RWPE1 (cell line): ENCODE data around the gene TSPAN19.

Source experiments
- CTCF ChIA-PET: fragments of 350-600 bp; sonication (Branson Sonifier 250); formaldehyde crosslinking; extraction: SDS; loops from one replicate; lab custom pipeline; 2021; lab: Yijun Ruan, JAX
- POLR2A ChIA-PET: fragments of 400-600 bp; formaldehyde crosslinking; extraction: SDS; loops from one replicate; lab custom pipeline; 2020; ENCODE audit warnings: antibody characterized with exemption; ENCODE audit not compliant: low non-redundant PET; lab: Yijun Ruan, JAX
- DNase-seq: peaks from one replicate; pipeline ENCODE4 v3.0.0; 2012; ENCODE audit warnings: low spot score
- H3K27ac ChIP-seq: fragments of 450-650 bp; 2 replicates; pipeline ENCODE4 v1.5.1; 2017
- TF ChIP-seq, protein P1 (sequence below): fragments of 450-650 bp; conservative IDR thresholded peaks from 2 replicates; pipeline ENCODE4 v1.5.1; 2017; ENCODE audit warnings: low read depth, mild to moderate bottlenecking

The TSPAN19 gene

DNA sequence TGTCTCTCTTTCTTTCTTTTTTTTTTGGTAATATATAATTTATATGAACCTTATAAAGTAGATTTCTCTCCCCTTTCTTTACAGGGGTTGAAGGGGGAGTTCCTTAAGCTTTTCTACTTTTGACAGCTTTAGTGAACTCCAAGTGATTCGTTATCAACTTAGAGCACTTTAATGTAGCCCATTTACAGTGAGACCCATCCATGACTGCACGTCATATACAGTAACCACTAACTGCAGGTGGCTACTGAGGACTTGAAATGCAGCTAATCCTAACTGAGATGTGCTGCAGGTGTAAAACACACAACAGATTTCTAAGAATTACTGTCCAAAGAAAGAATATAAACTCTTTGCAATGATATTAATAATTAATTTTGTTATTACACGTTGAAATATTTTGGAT, 656 bp upstream of the TSPAN19 start:
- no peak for DNase-seq
- TF ChIP-seq, protein P1, sequence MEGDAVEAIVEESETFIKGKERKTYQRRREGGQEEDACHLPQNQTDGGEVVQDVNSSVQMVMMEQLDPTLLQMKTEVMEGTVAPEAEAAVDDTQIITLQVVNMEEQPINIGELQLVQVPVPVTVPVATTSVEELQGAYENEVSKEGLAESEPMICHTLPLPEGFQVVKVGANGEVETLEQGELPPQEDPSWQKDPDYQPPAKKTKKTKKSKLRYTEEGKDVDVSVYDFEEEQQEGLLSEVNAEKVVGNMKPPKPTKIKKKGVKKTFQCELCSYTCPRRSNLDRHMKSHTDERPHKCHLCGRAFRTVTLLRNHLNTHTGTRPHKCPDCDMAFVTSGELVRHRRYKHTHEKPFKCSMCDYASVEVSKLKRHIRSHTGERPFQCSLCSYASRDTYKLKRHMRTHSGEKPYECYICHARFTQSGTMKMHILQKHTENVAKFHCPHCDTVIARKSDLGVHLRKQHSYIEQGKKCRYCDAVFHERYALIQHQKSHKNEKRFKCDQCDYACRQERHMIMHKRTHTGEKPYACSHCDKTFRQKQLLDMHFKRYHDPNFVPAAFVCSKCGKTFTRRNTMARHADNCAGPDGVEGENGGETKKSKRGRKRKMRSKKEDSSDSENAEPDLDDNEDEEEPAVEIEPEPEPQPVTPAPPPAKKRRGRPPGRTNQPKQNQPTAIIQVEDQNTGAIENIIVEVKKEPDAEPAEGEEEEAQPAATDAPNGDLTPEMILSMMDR = no peak
- ChIA-PET POLR2A (no interaction called here), CTCF (interaction anchor here (0.6 to 0.7 kb wide), 2 partner anchors 39 to 193 kb away, joined by 4 to 5 read pairs; no protein-coding TSS in a partner anchor)
- no peak overlapping the region for H3K27ac ChIP-seq

DNA sequence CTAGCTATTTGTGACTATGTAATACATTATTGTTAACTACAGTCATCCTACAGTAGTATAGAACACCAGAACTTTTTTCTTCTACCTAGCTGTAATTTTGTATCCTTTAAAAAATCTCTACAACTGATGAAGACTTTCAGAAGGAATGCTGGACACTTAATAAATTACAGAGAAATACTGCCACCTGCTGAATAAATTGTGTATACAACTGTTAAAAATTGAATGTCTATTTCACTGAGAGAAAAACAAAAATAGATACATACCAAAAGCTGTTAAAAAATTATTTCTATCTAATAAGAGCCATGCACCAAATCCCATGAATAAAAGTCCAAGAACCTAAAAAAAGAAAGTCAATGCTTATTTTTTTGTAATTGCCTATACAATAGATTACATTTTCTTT, 6.6 kb downstream of the TSPAN19 start:
- CTCF ChIA-PET = interaction anchor here (0.5 to 5.2 kb wide), 13 partner anchors 11 to 1858 kb away, joined by 3 to 59 read pairs (median 3); no protein-coding TSS in a partner anchor
- POLR2A ChIA-PET = no interaction called here
- peak; percentile 12 for DNase-seq

DNA sequence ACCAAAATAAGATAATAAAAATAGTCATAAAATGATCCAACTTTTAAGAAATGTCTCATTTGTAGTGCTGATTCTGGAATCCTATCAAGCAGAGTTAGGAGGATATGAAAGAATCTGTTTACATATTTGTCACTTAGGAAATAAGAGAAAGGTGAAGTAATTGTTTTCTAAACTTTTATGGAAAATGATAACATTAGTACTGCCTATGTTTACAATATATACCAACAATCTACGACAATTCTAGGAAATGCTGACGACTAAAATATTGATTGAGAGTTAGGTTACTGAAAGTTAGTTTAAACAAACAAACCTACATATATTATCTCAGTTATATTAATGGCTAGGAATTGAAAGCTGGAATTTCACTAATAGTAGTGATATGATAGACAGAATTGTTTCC, 18.0 kb downstream of the TSPAN19 start:
- TF ChIP-seq, protein P1 = no peak
- no peak overlapping the region for H3K27ac ChIP-seq
- no peak for DNase-seq
- ChIA-PET POLR2A (no interaction called here), CTCF (interaction anchor here (0.9 kb wide), 1 partner anchor 12 kb away, joined by 3 read pairs; no protein-coding TSS in a partner anchor)

More for the DNA sequence above, 6.6 kb downstream of the TSPAN19 start:
- no peak overlapping the region for H3K27ac ChIP-seq
- TF ChIP-seq, protein P1 = peak; percentile 57

DNA sequence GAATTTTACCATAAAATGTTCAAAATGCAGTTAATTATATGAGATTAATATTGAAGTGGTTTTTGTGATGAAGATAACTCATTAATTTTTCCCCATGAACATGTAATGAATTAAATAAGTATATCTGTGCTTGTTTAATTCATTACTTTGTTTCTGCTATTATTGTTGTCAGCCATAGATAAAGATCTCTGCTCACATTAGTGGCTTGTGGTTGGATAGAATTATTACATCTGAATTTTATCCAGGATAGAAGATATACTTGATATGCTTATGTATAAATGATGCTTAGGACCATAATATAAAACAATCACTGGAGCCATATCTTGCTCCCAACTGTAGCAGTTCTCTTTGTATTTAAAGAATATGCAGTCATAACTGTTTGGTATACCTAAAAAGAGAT, 18.5 kb downstream of the TSPAN19 start:
- POLR2A ChIA-PET = no interaction called here
- CTCF ChIA-PET = no interaction called here
- DNase-seq = no peak
- TF ChIP-seq, protein P1 = no peak
- H3K27ac ChIP-seq = no peak overlapping the region

DNA sequence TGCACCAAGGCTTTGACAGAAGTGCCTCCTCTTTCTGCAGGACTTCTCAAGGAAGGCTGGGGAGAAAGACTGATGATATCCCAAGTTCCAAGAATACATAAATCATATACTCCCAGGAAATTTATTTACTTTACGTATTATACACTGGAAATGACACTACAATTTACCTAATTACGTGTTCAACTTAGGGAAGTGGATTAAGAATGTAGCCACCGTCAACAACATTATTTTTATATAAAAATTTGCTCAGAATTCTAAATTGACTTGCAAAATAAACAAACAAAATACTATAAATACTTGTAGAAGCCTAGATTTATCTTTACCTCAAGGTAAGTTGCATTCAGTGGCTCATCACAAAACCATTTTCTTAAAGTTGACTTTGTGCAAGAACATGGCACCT, 18.9 kb downstream of the TSPAN19 start:
- TF ChIP-seq, protein P1 = no peak
- H3K27ac ChIP-seq = no peak overlapping the region
- ChIA-PET CTCF (interaction anchor here (0.6 kb wide), 1 partner anchor 934 kb away, joined by 4 read pairs; no protein-coding TSS in a partner anchor), POLR2A (no interaction called here)
- DNase-seq = no peak

DNA sequence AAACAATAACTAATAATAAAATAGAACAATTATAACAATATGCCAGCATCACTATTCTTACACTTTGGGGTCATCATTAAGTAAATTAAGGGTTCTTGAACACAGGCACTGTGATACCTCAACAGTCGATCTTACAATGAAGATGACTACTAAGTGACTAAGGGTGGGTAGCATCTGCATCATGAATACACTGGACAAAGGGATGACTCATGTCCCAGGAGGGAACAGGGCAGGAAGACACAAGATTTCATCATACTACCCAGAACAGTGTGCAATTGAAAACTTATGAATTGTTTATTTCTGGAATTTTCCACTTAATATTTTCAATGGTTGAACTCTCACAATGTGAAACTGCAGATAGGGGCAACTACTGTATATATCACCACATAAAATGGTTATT, 19.7 kb downstream of the TSPAN19 start:
- ChIA-PET CTCF (no interaction called here), POLR2A (no interaction called here)
- DNase-seq = peak; percentile 86
- TF ChIP-seq, protein P1 = no peak
- H3K27ac ChIP-seq = no peak overlapping the region

DNA sequence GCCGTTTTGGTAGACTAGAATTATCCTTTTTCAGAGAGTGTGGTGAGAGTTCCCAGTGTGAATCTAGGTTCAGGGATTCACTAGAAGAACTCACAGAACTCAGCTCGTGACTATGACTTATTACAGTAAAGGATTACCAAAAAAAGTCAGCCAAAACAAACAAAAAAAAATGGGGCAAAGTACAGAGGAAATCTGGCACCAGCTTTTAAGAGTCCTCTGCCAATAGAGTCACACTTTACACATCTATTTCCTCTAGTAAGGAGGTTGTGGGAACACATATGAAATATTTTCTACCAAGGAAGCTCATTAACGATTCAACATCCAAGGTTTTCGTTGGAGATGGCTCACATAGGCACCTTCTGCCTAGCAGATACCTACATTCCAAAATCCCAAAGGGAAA, 28.2 kb downstream of the TSPAN19 start:
- H3K27ac ChIP-seq = no peak overlapping the region
- CTCF ChIA-PET = no interaction called here
- DNase-seq = no peak
- TF ChIP-seq, protein P1 = no peak
- POLR2A ChIA-PET = no interaction called here
